ENCODE results near the gene CHSY3.

GRCh38 chr5:129945028-129945427 lies 40.8 kb downstream of the CHSY3 start:
- TF ChIP-seq ZNF112 (tag by site-specific recombination; IDR thresholded peaks at IDR 0.05) (no peak), CTCF (tag by site-specific recombination; IDR thresholded peaks at IDR 0.05) (no peak), ZNF223 (tag by site-specific recombination; IDR thresholded peaks at IDR 0.05) (no peak), YY1 (tag by site-specific recombination; IDR thresholded peaks at IDR 0.05) (no peak), PRDM4 (tag by site-specific recombination; IDR thresholded peaks at IDR 0.05) (no peak), ZNF184 (tag by site-specific recombination; IDR thresholded peaks at IDR 0.05) (no peak), PATZ1 (tag by site-specific recombination; IDR thresholded peaks at IDR 0.05) (no peak), ZNF777 (tag by site-specific recombination; IDR thresholded peaks at IDR 0.05; ENCODE audit: borderline replicate concordance) (no peak), ZBTB1 (tag by site-specific recombination; IDR thresholded peaks at IDR 0.05) (no peak), REST (tag by site-specific recombination; IDR thresholded peaks at IDR 0.05) (no peak)

Measured in HEK293 (cell line).